ENCODE results near the gene FYB1. TPM values are rescaled to one million over a fixed set of nuclear protein-coding genes. Genes with fewer than 3 reads are reported as not detected.
A peak's percentile ranks its signal among the peaks of the same experiment; 100 is the strongest.
"Not testable (repeated sequence)": the region's sequence is repeated elsewhere in the genome, so short reads cannot be mapped to it uniquely, and the experiment has no call there.

Gene FYB1
- total RNA-seq, 1 donor from 2014 or later = 31.3 TPM

DNA sequence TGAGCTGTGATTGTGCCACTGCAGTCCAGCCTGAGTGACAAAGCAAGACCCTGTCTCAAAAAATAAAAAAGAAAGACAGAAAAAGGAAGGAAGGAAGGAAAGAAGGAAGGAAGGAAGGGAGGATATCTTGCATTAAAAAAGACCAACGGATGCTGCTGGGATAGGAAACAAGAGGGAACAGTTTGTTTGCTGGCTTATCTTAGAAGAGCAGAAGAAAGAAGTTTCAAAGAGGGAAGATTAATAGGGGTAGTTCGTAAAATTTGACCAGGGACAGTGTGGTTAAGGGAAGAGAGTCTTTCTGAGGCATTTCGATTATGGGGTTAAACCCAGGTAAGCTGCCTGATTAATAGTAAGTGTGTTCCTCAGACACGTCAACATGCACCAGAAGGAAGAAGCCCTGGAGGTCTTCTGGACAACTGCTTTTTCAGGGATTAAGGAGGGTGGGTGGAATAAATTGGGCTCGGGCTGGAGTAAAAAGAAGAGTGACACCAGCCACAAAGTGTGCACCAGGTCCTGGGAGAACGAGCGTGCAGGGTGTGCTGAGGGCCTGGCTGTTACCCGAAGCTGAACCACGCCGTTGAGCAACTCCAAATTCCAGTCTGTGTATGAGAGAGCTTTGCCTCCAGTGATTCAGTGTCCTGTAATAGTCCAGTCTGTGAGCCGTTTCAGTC is 24.8 kb downstream of the FYB1 start:
- DNase-seq (ENCODE audit: low spot score) (no peak), ATAC-seq (no peak)
- intact Hi-C loops (cut with DNase I) = no loop called here

DNA sequence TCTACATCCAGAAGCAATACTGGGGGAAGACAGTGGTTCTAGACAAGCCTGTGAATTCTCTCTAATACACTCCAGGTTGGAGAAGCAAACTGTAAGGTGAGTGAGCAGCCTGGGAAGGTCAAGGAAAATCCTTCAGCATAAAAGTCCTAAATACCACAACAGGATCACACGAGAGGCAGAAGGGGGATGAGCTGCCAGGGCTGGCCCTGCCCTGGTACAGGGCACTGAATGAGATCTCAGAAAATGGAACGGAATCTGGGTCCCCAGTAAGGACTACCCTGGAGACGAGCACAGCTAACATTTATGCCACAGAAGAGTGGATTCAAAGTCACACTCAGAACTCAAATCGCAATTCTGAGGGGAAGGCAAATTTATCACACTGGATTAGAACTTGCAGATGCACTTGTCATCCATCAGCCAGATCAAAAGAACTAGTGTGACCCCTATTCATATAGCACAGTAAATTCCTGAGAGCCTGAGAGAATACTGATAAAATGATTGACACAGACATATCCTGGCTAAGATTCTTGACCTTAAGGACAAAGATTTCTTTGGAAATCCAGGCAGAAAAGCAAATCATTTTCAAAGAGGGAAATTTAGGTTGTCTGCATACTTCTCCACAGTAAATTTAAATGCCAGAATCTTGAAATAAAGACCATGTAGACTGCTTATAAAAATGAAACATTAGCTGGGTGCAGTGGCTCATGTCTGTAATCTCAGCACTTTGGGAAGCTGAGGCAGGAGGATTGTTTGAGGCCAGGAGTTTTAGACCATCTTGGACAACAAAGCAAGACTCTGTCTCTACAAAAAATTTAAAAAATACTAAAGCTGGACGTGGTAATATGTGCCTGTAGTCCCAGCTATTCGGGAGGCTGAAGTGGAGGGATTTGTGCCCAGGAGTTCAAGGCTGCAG is 25.6 kb downstream of the FYB1 start:
- ATAC-seq (no peak), DNase-seq (ENCODE audit: low spot score) (no peak)
- intact Hi-C loops (cut with DNase I) = no loop called here

GRCh38 chr5:39192450-39193160 is 26.8 kb downstream of the FYB1 start:
- intact Hi-C loops (cut with DNase I) = no loop called here
- no peak for DNase-seq (ENCODE audit: low spot score)
- no peak for ATAC-seq

DNA sequence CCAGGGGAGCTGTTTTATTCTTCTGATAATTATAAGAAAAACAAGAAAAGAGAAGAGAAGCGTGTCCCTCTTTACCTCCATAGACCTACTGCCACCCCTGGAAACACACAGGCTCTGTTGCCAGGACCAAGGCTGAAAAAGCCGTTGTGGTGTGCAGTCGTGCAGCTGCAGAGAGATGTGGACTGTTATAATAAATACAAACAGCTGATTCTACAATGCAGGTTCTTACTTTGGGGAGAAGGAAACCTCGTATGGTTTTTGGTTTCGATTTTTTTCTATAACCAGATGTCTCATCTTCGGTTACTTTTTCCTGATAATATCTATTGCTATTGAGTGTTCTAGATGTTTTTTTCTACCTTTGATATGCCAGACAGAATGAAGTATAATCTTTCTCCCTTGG is 28.1 kb downstream of the FYB1 start:
- DNase-seq (ENCODE audit: low spot score) = no peak
- intact Hi-C loops (cut with DNase I) = no loop called here
- ATAC-seq = peak; percentile 61

DNA sequence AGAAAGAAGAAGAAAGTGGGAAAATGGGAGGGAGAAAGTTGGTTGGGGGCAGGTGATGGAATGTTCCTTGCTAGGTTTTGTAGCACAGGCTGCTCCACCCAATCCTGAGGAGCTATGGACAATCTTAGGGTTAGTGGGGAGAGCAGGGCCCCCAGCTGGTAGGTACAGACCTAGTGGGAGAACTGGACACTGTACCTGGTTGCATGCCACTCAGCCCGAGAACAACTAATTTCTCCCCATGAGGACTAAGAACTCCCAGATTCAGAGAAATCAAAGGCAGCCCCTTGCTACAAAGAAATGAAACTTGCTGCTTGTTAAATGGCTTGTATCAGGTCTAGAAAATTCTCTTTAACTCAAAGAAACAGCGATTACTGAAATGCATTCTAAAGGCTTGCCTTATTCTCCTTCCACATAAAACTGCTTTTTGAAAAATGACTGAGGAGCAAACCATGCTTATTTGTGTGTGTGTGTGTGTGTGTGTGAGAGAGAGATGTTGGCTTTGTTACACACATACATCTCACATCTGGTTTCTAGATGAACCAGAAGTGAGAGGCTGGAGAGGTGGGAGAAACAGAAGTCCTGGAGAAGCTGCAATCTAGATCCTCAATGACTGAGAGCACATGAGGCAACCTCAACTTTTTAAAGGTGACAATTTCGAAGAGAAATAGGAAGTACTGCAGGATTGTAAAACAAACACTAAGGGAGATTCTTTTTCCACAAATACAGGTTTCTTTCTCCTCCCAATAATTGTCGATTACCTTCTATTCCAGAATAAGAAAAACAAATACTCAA is 28.9 kb downstream of the FYB1 start:
- intact Hi-C loops (cut with DNase I) = no loop called here
- ATAC-seq (no peak), DNase-seq (ENCODE audit: low spot score) (no peak)

- DNase-seq (ENCODE audit: low spot score) (no peak), ATAC-seq (no peak)
- intact Hi-C loops (cut with DNase I) = no loop called here
These were observed 29.9 kb downstream of the FYB1 start for GRCh38 chr5:39189292-39189955.

DNA sequence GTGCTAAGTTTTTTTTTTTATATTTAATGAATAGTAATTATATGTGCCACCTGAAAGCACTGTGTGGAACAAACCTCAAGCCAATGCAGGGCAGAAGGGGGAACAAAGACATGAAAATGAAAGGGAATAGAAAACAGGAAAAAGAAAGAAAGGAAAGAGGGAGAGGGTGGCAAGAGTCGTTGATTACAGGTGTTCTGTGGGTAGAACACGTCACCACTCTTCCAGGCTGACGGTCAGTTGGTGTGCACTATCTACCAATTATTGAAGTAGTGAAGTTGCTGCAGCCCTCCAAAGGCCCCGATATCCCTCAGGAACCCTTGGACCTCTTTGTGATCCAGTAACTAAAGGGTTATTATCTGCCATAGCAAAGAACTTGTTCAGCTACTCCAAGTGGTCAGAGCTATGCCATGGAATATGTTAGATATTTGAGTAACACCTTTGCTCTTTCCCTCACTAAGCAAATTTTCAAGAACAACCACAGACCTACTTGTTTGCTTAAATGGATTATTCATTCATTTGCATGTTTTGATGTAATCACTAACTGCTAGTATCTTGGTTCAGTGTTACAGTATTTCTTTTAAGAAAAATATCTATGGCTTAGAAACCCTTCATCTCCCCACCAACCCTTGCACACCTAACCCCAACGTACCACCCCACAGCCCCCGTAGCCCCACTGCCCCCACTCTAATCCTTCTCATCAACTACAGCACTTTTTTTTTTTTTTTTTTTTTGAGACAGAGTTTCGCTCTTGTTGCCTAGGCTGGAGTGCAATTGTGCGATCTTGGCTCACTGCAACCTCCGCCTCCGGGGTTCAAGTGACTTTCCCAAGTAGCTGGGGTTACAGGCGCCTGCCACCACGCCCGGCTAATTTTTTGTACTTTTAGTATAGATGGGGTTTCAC is 31.3 kb downstream of the FYB1 start:
- ATAC-seq (no peak), DNase-seq (ENCODE audit: low spot score) (no peak)
- intact Hi-C loops (cut with DNase I) = no loop called here

- DNase-seq (ENCODE audit: low spot score) (no peak), ATAC-seq (no peak)
- intact Hi-C loops (cut with DNase I) = no loop called here
These were observed 32.4 kb downstream of the FYB1 start for GRCh38 chr5:39186722-39187539.

DNA sequence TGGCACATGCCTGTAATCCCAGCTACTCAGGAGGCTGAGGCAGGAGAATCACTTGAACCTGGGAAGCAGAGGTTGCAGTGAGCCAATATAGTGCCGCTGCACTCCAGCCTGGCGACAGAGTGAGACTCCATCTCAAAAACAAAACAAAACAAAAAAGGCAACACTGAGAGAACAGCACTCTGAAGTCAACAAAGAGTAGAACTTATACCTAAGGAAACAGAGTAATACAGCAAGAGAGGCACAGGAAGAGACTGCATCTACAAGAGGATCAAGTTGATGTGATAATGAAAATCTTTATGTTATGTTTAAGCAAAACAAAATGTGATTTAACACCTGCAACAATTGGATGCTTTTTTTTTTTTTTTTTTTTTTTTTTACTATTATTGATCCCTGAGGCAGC is 33.1 kb downstream of the FYB1 start:
- DNase-seq (ENCODE audit: low spot score) (no peak), ATAC-seq (no peak)
- intact Hi-C loops (cut with DNase I) = no loop called here

DNA sequence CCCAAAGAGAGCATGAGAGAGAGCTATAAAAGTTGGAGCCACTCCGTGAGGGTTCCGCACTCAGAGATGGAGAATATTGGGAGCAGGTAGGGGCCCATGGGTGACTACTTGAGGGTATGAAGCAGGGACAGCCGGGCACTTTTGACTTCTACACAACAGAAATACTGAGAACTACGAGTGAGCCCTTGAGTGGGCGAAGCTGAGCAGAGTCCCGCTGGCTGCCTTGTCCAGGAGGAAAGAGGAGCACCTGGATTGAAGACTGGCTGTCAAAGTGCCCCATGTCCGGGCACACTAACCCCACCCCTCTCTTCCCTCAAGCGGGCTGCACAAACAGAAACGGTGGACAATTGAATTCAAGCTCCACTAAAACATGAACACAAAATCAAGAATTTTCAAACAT is 33.6 kb downstream of the FYB1 start:
- DNase-seq (ENCODE audit: low spot score) (no peak), ATAC-seq (no peak)
- intact Hi-C loops (cut with DNase I) = no loop called here

GRCh38 chr5:39179561-39179960 is 39.8 kb downstream of the FYB1 start:
- ATAC-seq; DNase-seq (ENCODE audit: low spot score); intact Hi-C loops (cut with DNase I): not testable (repeated sequence)

- ATAC-seq (no peak), DNase-seq (ENCODE audit: low spot score) (no peak)
- intact Hi-C loops (cut with DNase I) = no loop called here
These were observed 40.5 kb downstream of the FYB1 start for GRCh38 chr5:39178861-39179260.

DNA sequence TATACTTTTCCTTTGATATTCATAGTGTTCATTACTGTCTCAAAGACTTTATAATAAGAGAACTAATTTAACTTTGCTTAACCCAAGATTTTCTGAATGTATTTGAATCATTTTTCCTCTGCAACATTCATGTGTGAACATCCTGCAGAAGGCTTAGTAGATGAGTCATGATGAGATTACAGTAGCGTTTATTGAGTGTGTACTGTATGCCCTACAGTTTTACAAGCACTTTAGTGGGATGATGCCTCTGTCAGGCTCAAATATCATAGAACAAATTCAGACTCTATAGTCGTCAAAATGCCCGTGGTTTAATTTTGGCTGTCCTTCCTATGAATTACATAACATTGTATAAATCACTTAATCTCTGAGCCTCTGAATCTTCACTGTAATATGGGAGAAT is 41.2 kb downstream of the FYB1 start:
- DNase-seq (ENCODE audit: low spot score) (no peak), ATAC-seq (no peak)
- intact Hi-C loops (cut with DNase I) = no loop called here

GRCh38 chr5:39177631-39177964 is 41.8 kb downstream of the FYB1 start:
- DNase-seq (ENCODE audit: low spot score) (no peak), ATAC-seq (no peak)
- intact Hi-C loops (cut with DNase I) = no loop called here

DNA sequence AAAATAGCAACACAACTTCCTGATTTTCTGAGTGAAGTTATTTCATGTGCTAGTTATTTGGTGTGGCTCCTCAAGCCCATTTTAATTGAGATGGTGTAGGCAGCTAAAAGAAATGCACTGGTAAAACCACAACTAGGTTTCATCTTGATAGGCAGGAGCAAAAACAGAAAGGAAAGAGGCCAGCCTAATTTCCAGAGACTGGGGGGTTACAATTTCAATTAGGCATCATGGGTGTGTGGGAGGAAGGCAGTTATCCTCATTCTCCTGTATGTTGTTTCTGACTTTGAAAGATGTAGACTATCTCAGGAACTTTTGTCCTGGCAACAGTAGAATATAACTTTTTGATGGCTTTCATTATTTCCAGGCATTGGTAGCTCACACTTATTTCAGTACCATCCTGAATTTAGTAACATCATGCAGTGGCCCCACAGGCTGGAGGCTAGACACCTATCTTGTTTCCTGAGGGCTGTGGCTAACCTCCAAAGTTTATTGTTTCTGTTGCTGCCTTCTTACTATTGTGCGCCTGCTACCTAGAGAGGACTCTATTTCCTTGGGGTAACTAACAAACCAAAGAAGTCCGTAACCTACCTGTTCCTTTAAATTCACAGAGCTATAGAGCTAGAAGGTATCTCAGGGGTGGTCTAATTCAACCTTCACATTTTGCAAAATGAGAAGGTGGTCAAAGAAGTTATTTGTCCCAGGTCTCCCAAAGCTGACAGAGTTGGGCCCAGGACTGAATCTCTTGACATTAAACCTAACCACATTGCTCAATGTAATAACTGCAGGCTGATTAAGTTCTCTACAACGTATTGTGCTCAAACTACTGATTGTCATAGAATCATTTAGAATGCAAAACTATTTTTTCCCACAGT is 42.4 kb downstream of the FYB1 start:
- no peak for ATAC-seq
- intact Hi-C loops (cut with DNase I) = no loop called here
- DNase-seq (ENCODE audit: low spot score) = no peak

All from sciatic nerve (tissue), 2 donors.